Keratinocyte (primary cell): ENCODE measurements around the gene TNFRSF19.

ENCODE experiments used
- EZH2 ChIP-seq: IDR thresholded peaks from one replicate; pipeline ENCODE4 v1.6.1; 2012; ENCODE audit warnings: inconsistent platforms, mild to moderate bottlenecking, low read length, moderate library complexity
- TF ChIP-seq, protein P1 (sequence below), 3 experiments: IDR thresholded peaks in 1 of 3; conservative IDR thresholded peaks in 1 of 3; optimal IDR thresholded peaks in 1 of 3; 2 replicates in 2 of 3; 3 replicates in 1 of 3; pipeline versions ENCODE3 to v1.5.1; 2011; ENCODE audit warnings: low read length in 3 of 3, mild to moderate bottlenecking in 3 of 3, moderate library complexity in 2 of 3, control low read depth in 1 of 3, inconsistent platforms in 1 of 3; ENCODE audit not compliant: insufficient read depth in 2 of 3; ENCODE audit errors: extremely low read depth in 1 of 3

DNA sequence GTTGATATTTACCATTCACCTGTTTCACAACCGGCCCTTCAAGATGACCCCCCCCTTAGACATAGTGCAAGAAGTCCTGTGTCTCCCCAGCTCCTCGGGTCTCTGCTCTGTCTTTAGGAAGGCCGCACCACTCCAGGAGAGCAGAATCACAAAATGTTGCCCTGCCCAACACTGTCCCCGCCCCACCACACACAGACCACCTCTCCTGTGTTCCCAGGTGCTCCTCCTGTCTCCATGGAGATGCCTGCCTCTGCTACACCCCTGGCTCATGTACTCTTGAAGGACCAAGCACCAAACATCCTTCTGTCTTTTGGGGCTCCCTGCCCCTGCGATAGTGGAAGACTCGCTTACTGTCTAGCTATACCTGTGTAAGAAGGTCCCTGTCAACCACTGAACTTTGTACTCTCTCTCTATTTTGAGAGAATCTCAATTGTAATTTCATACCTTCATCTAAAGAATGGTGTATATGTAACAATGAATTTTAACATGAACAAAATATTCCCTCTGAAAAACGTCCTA lies 9.6 kb upstream of the TNFRSF19 start:
- TF ChIP-seq, protein P1, sequence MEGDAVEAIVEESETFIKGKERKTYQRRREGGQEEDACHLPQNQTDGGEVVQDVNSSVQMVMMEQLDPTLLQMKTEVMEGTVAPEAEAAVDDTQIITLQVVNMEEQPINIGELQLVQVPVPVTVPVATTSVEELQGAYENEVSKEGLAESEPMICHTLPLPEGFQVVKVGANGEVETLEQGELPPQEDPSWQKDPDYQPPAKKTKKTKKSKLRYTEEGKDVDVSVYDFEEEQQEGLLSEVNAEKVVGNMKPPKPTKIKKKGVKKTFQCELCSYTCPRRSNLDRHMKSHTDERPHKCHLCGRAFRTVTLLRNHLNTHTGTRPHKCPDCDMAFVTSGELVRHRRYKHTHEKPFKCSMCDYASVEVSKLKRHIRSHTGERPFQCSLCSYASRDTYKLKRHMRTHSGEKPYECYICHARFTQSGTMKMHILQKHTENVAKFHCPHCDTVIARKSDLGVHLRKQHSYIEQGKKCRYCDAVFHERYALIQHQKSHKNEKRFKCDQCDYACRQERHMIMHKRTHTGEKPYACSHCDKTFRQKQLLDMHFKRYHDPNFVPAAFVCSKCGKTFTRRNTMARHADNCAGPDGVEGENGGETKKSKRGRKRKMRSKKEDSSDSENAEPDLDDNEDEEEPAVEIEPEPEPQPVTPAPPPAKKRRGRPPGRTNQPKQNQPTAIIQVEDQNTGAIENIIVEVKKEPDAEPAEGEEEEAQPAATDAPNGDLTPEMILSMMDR (optimal IDR thresholded peaks at IDR 0.05 in 1 of 3, IDR thresholded peaks at IDR 0.05 in 1 of 3, conservative IDR thresholded peaks at IDR 0.05 in 1 of 3; ENCODE audit: extremely low read depth in 1 of 3, insufficient read depth in 2 of 3, low read length in 3 of 3): no peak
- no peak for TF ChIP-seq EZH2
